Measurements from ENCODE around the gene TEAD2. TPM values are rescaled to one million over a fixed set of nuclear protein-coding genes. Genes with fewer than 3 reads are reported as not detected.
A peak's percentile ranks its signal among the peaks of the same experiment; 100 is the strongest.

Gene TEAD2
- total and polyA plus RNA-seq, 9 of the 15 experiments (the other 6 are each of a cell fraction or from before 2014, with no cell fraction given), result 1.6 to 27.0 (median 13.9) TPM

GRCh38 chr19:49366110-49366509 lies 3.9 kb upstream of the TEAD2 start (continued):
- TF ChIP-seq KDM1A (IDR thresholded peaks at IDR 0.05) (peak; percentile 72 to 73; a peak in 3 of 4 replicates), CBX1 (IDR thresholded peaks at IDR 0.05; ENCODE audit: low read depth) (peak; percentile 63; the same call in 1 of the 2 replicates), FOXJ3 (CRISPR knock-in tag; IDR thresholded peaks at IDR 0.05) (no peak), SMARCA5 (IDR thresholded peaks at IDR 0.05) (peak; percentile 46; the same call in 1 of the 2 replicates), PHF20 (IDR thresholded peaks at IDR 0.05; ENCODE audit: partially characterized antibody) (peak; percentile 49), ZSCAN29 (IDR thresholded peaks at IDR 0.05) (no peak), ZBTB49 (CRISPR knock-in tag; IDR thresholded peaks at IDR 0.05; ENCODE audit: borderline replicate concordance) (no peak), SMARCC2 (IDR thresholded peaks at IDR 0.05; ENCODE audit: low read depth) (no peak), ATF2 (CRISPR knock-in tag; IDR thresholded peaks at IDR 0.05) (no peak), EP400 (IDR thresholded peaks at IDR 0.05) (no peak), RBM25 (IDR thresholded peaks at IDR 0.05; ENCODE audit: low read depth, low read length, severe bottlenecking) (peak; percentile 78), HNRNPH1 (optimal IDR thresholded peaks at IDR 0.05; ENCODE audit: low read depth, low read length) (no peak), NR2C2 (CRISPR knock-in tag; IDR thresholded peaks at IDR 0.05) (no peak), NR2C2 (tag; IDR thresholded peaks at IDR 0.05) (no peak), ZNF583 (CRISPR knock-in tag; IDR thresholded peaks at IDR 0.05) (no peak), ZFX (CRISPR knock-in tag; IDR thresholded peaks at IDR 0.05) (no peak), HNRNPLL (IDR thresholded peaks at IDR 0.05; ENCODE audit: low read depth, low read length, poor library complexity, severe bottlenecking) (no peak), RBM14 (IDR thresholded peaks at IDR 0.05; ENCODE audit: borderline replicate concordance, insufficient read depth, low read depth, low read length) (no peak), FOXA1 (IDR thresholded peaks at IDR 0.05; ENCODE audit: borderline replicate concordance) (no peak), ZEB2 (IDR thresholded peaks at IDR 0.05) (no peak), SRSF7 (optimal IDR thresholded peaks at IDR 0.05; ENCODE audit: low read depth, low read length) (no peak), BCOR (IDR thresholded peaks at IDR 0.05) (peak; percentile 97), TCFL5 (CRISPR knock-in tag; conservative IDR thresholded peaks at IDR 0.05) (no peak)

Data from K562 (cell line).